ENCODE data around the gene SGTB.

DNA sequence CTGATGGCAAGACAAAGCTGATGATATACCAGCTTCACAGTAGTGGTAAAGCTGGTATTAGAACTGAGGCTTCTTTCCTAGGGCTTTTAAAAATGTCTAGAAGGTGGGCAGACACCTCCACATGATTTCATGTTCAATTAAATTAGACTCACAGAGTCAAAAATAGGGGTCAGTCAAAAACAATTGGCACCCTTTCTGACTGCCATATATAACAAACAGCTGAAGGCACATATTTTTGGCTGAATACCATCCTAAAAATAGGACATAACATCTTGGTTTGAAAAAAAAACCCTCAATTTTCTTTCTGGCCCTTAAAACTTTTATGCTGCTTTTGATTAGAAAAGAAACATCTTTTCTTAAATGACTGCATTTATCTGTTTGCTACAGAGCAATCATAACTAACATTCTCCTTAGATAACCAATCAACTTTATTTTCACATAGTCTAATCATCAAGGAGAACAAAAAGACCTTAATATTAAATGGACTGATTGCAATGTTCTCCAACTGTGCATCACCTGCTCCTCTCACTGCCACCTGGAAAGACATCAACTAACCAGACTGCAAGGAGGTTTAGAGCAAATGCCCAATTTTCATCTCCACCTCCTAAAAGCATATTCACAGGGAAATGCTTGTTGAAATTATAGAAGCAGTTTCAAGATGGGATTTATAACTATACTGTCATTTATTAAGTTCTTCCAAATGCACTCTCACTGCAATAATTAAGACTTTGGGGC is 3.2 kb downstream of the SGTB start:
- TF ChIP-seq, protein P1, sequence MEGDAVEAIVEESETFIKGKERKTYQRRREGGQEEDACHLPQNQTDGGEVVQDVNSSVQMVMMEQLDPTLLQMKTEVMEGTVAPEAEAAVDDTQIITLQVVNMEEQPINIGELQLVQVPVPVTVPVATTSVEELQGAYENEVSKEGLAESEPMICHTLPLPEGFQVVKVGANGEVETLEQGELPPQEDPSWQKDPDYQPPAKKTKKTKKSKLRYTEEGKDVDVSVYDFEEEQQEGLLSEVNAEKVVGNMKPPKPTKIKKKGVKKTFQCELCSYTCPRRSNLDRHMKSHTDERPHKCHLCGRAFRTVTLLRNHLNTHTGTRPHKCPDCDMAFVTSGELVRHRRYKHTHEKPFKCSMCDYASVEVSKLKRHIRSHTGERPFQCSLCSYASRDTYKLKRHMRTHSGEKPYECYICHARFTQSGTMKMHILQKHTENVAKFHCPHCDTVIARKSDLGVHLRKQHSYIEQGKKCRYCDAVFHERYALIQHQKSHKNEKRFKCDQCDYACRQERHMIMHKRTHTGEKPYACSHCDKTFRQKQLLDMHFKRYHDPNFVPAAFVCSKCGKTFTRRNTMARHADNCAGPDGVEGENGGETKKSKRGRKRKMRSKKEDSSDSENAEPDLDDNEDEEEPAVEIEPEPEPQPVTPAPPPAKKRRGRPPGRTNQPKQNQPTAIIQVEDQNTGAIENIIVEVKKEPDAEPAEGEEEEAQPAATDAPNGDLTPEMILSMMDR (IDR thresholded peaks at IDR 0.05 in 8 of 11, conservative IDR thresholded peaks at IDR 0.05 in 3 of 11) = no peak
- no peak for TF ChIP-seq POLR2A (IDR thresholded peaks at IDR 0.05)
- TF ChIP-seq POLR2AphosphoS5 (IDR thresholded peaks at IDR 0.05) = no peak
